Midbrain (tissue), 1 donor: ENCODE results near the gene TLR8.
A peak's percentile ranks its signal among the peaks of the same experiment; 100 is the strongest.
"Not testable (repeated sequence)": the region's sequence is repeated elsewhere in the genome, so short reads cannot be mapped to it uniquely, and the experiment has no call there.

Source experiments
- DNase-seq: peaks from one replicate; lab custom pipeline; 2025; lab: John Stamatoyannopoulos, UW

Gene TLR8

GRCh38 chrX:12898073-12898472, 8.3 kb upstream of the TLR8 start:
- no peak for DNase-seq

GRCh38 chrX:12899506-12899905, 6.9 kb upstream of the TLR8 start:
- no peak for DNase-seq

- peak; percentile 13 for DNase-seq
Observed at GRCh38 chrX:12901486-12901885, 4.9 kb upstream of the TLR8 start.

GRCh38 chrX:12903646-12904045, 2.8 kb upstream of the TLR8 start:
- no peak for DNase-seq

GRCh38 chrX:12910423-12911121, 4.2 kb downstream of the TLR8 start:
- no peak for DNase-seq

GRCh38 chrX:12911122-12911470, 4.7 kb downstream of the TLR8 start:
- no peak for DNase-seq

GRCh38 chrX:12912791-12913482, 6.5 kb downstream of the TLR8 start:
- no peak for DNase-seq

- DNase-seq: no peak
Observed at GRCh38 chrX:12917753-12918152, 11.3 kb downstream of the TLR8 start.

GRCh38 chrX:12919051-12919450, 12.6 kb downstream of the TLR8 start:
- DNase-seq: no peak

- DNase-seq: no peak
Observed at GRCh38 chrX:12919620-12920019, 13.2 kb downstream of the TLR8 start.

- DNase-seq: no peak
Observed at GRCh38 chrX:12920990-12921389, 14.6 kb downstream of the TLR8 start.

- DNase-seq: no peak
Observed at GRCh38 chrX:12921886-12922598, 15.6 kb downstream of the TLR8 start.

GRCh38 chrX:12922599-12922919, 16.1 kb downstream of the TLR8 start:
- DNase-seq: no peak

- no peak for DNase-seq
Observed at GRCh38 chrX:12929701-12930100, 23.3 kb downstream of the TLR8 start.

GRCh38 chrX:12930150-12930549, 23.7 kb downstream of the TLR8 start:
- no peak for DNase-seq

GRCh38 chrX:12932244-12932643, 25.8 kb downstream of the TLR8 start:
- no peak for DNase-seq

- no peak for DNase-seq
Observed at GRCh38 chrX:12934850-12935249, 28.4 kb downstream of the TLR8 start.

GRCh38 chrX:12936947-12937346, 30.5 kb downstream of the TLR8 start:
- no peak for DNase-seq

- not testable (repeated sequence) for DNase-seq
Observed at GRCh38 chrX:12940471-12940870, 34.1 kb downstream of the TLR8 start.

- not testable (repeated sequence) for DNase-seq
Observed at GRCh38 chrX:12943592-12943991, 37.2 kb downstream of the TLR8 start.

GRCh38 chrX:12944452-12944851, 38.0 kb downstream of the TLR8 start:
- DNase-seq: not testable (repeated sequence)

- DNase-seq: no peak
Observed at GRCh38 chrX:12945494-12945893, 39.1 kb downstream of the TLR8 start.

GRCh38 chrX:12946406-12946805, 40.0 kb downstream of the TLR8 start:
- DNase-seq: no peak
